ENCODE data around the gene NUDCD3.

The NUDCD3 gene

GRCh38 chr7:44384586-44385433 is 105.6 kb downstream of the NUDCD3 start:
- no peak for ATAC-seq
- TF ChIP-seq TCF4 (CRISPR knock-in tag; IDR thresholded peaks at IDR 0.05; ENCODE audit: borderline replicate concordance): no peak
- no peak for TF ChIP-seq PATZ1 (CRISPR knock-in tag; IDR thresholded peaks at IDR 0.05; ENCODE audit: borderline replicate concordance)
- no peak for TF ChIP-seq ZNF565 (CRISPR knock-in tag; conservative IDR thresholded peaks at IDR 0.05; ENCODE audit: low read depth)
- TF ChIP-seq CREB5 (CRISPR knock-in tag; IDR thresholded peaks at IDR 0.05; ENCODE audit: low read depth): no peak
- no peak for TF ChIP-seq CSDC2 (CRISPR knock-in tag; IDR thresholded peaks at IDR 0.05)
- TF ChIP-seq BACH2 (CRISPR knock-in tag; IDR thresholded peaks at IDR 0.05; ENCODE audit: borderline replicate concordance): no peak
- TF ChIP-seq GLIS3 (CRISPR knock-in tag; IDR thresholded peaks at IDR 0.05): no peak
- no peak for TF ChIP-seq PPARA (CRISPR knock-in tag; IDR thresholded peaks at IDR 0.05; ENCODE audit: borderline replicate concordance)
- no peak for TF ChIP-seq ARNTL (CRISPR knock-in tag; IDR thresholded peaks at IDR 0.05; ENCODE audit: borderline replicate concordance, low read depth)
- no peak for TF ChIP-seq ZFP3 (CRISPR knock-in tag; IDR thresholded peaks at IDR 0.05)
- no peak for TF ChIP-seq ZC3H10 (CRISPR knock-in tag; IDR thresholded peaks at IDR 0.05)

GRCh38 chr7:44383566-44383965 is 106.9 kb downstream of the NUDCD3 start:
- ATAC-seq: peak; percentile 54
- TF ChIP-seq PATZ1 (CRISPR knock-in tag; IDR thresholded peaks at IDR 0.05; ENCODE audit: borderline replicate concordance) (no peak), RARB (CRISPR knock-in tag; IDR thresholded peaks at IDR 0.05) (no peak), ZFP3 (CRISPR knock-in tag; IDR thresholded peaks at IDR 0.05) (no peak), TSHZ2 (CRISPR knock-in tag; IDR thresholded peaks at IDR 0.05) (no peak), SNAI2 (CRISPR knock-in tag; IDR thresholded peaks at IDR 0.05) (no peak), ZC3H10 (CRISPR knock-in tag; IDR thresholded peaks at IDR 0.05) (no peak), OSR1 (CRISPR knock-in tag; IDR thresholded peaks at IDR 0.05) (no peak), ZNF70 (CRISPR knock-in tag; IDR thresholded peaks at IDR 0.05) (no peak), CSDC2 (CRISPR knock-in tag; IDR thresholded peaks at IDR 0.05) (no peak), PPARA (CRISPR knock-in tag; IDR thresholded peaks at IDR 0.05; ENCODE audit: borderline replicate concordance) (no peak)

GRCh38 chr7:44382459-44383265 is 107.8 kb downstream of the NUDCD3 start:
- no peak for ATAC-seq
- no peak for TF ChIP-seq ZC3H10 (CRISPR knock-in tag; IDR thresholded peaks at IDR 0.05)
- no peak for TF ChIP-seq ISL1 (CRISPR knock-in tag; IDR thresholded peaks at IDR 0.05)
- TF ChIP-seq ZFP3 (CRISPR knock-in tag; IDR thresholded peaks at IDR 0.05): no peak
- no peak for TF ChIP-seq ZNF70 (CRISPR knock-in tag; IDR thresholded peaks at IDR 0.05)
- no peak for TF ChIP-seq CREB5 (CRISPR knock-in tag; IDR thresholded peaks at IDR 0.05; ENCODE audit: low read depth)
- no peak for TF ChIP-seq BACH2 (CRISPR knock-in tag; IDR thresholded peaks at IDR 0.05; ENCODE audit: borderline replicate concordance)
- no peak for TF ChIP-seq TOX (CRISPR knock-in tag; IDR thresholded peaks at IDR 0.05; ENCODE audit: borderline replicate concordance)
- no peak for TF ChIP-seq TSHZ2 (CRISPR knock-in tag; IDR thresholded peaks at IDR 0.05)
- TF ChIP-seq ZNF8 (CRISPR knock-in tag; IDR thresholded peaks at IDR 0.05): no peak
- no peak for TF ChIP-seq ARNTL (CRISPR knock-in tag; IDR thresholded peaks at IDR 0.05; ENCODE audit: borderline replicate concordance, low read depth)
- no peak for TF ChIP-seq CSRNP3 (CRISPR knock-in tag; IDR thresholded peaks at IDR 0.05)
- TF ChIP-seq CSDC2 (CRISPR knock-in tag; IDR thresholded peaks at IDR 0.05): no peak

All from SK-N-SH treated with all-trans-retinoic acid at 6 μM for 48 hours (cell line).